PFSK-1 (cell line): ENCODE data around the gene RIMS4.

Source experiments
- FOXP2 ChIP-seq: optimal IDR thresholded peaks from 2 replicates; pipeline ENCODE3; 2011; ENCODE audit warnings: borderline replicate concordance, control low read depth, inconsistent platforms; ENCODE audit not compliant: insufficient read depth; ENCODE audit errors: extremely low read length, extremely low read depth
- POLR2AphosphoS5 ChIP-seq: IDR thresholded peaks from 2 replicates; pipeline ENCODE4 v1.6.1; 2012; ENCODE audit warnings: low read depth, mild to moderate bottlenecking, control low read depth, low read length, moderate library complexity
- REST ChIP-seq, 2 experiments: IDR thresholded peaks; 2 replicates each; pipeline versions ENCODE4 v1.6.1 to v1.8.0; 2011 to 2012; ENCODE audit warnings: low read depth in 2 of 2, low read length in 2 of 2, control low read depth in 1 of 2, inconsistent platforms in 1 of 2, mild to moderate bottlenecking in 1 of 2, moderate library complexity in 1 of 2; ENCODE audit not compliant: insufficient read depth in 1 of 2
- SIN3A ChIP-seq: IDR thresholded peaks from 2 replicates; pipeline ENCODE4 v1.6.1; 2012; ENCODE audit warnings: mild to moderate bottlenecking, low read length, moderate library complexity, borderline replicate concordance; ENCODE audit not compliant: insufficient read depth
- TAF1 ChIP-seq: IDR thresholded peaks from 2 replicates; pipeline ENCODE4 v1.6.1; 2012; ENCODE audit warnings: low read length, control low read depth, borderline replicate concordance; ENCODE audit not compliant: insufficient read depth

The RIMS4 gene

GRCh38 chr20:44724423-44725091 lies 85.8 kb downstream of the RIMS4 start:
- TF ChIP-seq SIN3A (no peak), TAF1 (no peak), FOXP2 (no peak), POLR2AphosphoS5 (no peak), REST (IDR thresholded peaks at IDR 0.05; ENCODE audit: insufficient read depth in 1 of 2, low read depth in 2 of 2, low read length in 2 of 2) (no peak)

GRCh38 chr20:44723798-44724362 lies 86.5 kb downstream of the RIMS4 start:
- TF ChIP-seq SIN3A, result no peak
- no peak for TF ChIP-seq POLR2AphosphoS5
- no peak for TF ChIP-seq TAF1
- TF ChIP-seq REST (IDR thresholded peaks at IDR 0.05; ENCODE audit: insufficient read depth in 1 of 2, low read depth in 2 of 2, low read length in 2 of 2), result no peak
- no peak for TF ChIP-seq FOXP2

- no peak for TF ChIP-seq TAF1
- no peak for TF ChIP-seq POLR2AphosphoS5
- no peak for TF ChIP-seq FOXP2
Measured at GRCh38 chr20:44723391-44723790, 87.0 kb downstream of the RIMS4 start.

GRCh38 chr20:44722990-44723389 lies 87.4 kb downstream of the RIMS4 start:
- TF ChIP-seq REST (IDR thresholded peaks at IDR 0.05; ENCODE audit: insufficient read depth in 1 of 2, low read depth in 2 of 2, low read length in 2 of 2) (no peak), FOXP2 (no peak), SIN3A (no peak), TAF1 (no peak), POLR2AphosphoS5 (no peak)

GRCh38 chr20:44721785-44722054 lies 88.6 kb downstream of the RIMS4 start:
- no peak for TF ChIP-seq SIN3A
- TF ChIP-seq FOXP2, result no peak
- TF ChIP-seq POLR2AphosphoS5, result no peak
- no peak for TF ChIP-seq TAF1
- TF ChIP-seq REST (IDR thresholded peaks at IDR 0.05; ENCODE audit: insufficient read depth in 1 of 2, low read depth in 2 of 2, low read length in 2 of 2), result no peak
